Adrenal gland (tissue), 5 donors: ENCODE data around the gene ITGB3.

Experiments
- CTCF ChIP-seq, 6 experiments: fragments of 450-650 bp in 4 of 6; fragments of 200-600 bp in 2 of 6; sonication (generic) in 1 of 6; IDR thresholded peaks; 1 replicate in 5 of 6; 2 replicates in 1 of 6; pipeline versions ENCODE4 v1.5.1 to v1.8.0; 2016 to 2021; ENCODE audit warnings: antibody characterized with exemption in 6 of 6, mild to moderate bottlenecking in 2 of 6, moderate library complexity in 1 of 6
- POLR2A ChIP-seq, 2 donors: fragments of 450-650 bp; IDR thresholded peaks; one replicate each; pipeline ENCODE4 v1.6.1; 2017; ENCODE audit warnings: antibody characterized with exemption in 2 of 2, mild to moderate bottlenecking in 2 of 2, moderate library complexity in 1 of 2
- donor health status: DM: no; HTN: no; CAD: no.

GRCh38 chr17:47292206-47292605 lies 38.6 kb downstream of the ITGB3 start:
- TF ChIP-seq CTCF (IDR thresholded peaks at IDR 0.05) (no peak), POLR2A (IDR thresholded peaks at IDR 0.05) (no peak)
